ENCODE data around the gene FLNC.

Gene FLNC

GRCh38 chr7:128865303-128865702 lies 35.1 kb downstream of the FLNC start:
- no peak for DNase-seq (ENCODE audit: low read depth)

- no peak for DNase-seq (ENCODE audit: low read depth)
Measured at GRCh38 chr7:128865996-128866877, 36.0 kb downstream of the FLNC start.

- no peak for DNase-seq (ENCODE audit: low read depth)
Measured at GRCh38 chr7:128867241-128867640, 37.0 kb downstream of the FLNC start.

GRCh38 chr7:128867842-128868623 lies 37.8 kb downstream of the FLNC start:
- DNase-seq (ENCODE audit: low read depth), result no peak

DNA sequence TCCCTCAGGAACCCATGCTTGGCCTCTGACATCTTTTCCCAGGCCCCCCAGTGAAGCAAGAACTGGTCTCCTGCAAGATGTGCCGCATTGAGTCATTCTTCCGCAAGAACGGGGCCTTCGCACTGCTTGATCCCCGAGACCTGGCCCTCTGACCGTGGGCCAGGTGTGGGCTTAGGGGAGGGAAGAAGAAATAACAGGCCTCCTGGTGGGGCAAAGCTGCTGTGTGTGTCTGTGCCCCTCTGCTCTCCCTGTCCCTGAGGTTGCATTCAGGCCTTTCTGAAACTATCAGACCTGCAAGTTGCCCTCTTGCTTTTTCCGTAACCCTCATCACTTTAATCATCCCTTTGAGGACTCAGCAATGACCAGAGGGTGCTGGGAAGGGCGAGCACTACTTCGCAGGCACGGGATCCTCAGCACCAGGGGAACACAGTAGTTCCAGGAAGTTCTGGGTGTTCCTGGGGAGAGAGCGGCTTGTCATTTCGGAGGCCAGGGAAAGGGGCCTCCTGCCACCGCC lies 38.5 kb downstream of the FLNC start:
- DNase-seq (ENCODE audit: low read depth), result no peak

DNA sequence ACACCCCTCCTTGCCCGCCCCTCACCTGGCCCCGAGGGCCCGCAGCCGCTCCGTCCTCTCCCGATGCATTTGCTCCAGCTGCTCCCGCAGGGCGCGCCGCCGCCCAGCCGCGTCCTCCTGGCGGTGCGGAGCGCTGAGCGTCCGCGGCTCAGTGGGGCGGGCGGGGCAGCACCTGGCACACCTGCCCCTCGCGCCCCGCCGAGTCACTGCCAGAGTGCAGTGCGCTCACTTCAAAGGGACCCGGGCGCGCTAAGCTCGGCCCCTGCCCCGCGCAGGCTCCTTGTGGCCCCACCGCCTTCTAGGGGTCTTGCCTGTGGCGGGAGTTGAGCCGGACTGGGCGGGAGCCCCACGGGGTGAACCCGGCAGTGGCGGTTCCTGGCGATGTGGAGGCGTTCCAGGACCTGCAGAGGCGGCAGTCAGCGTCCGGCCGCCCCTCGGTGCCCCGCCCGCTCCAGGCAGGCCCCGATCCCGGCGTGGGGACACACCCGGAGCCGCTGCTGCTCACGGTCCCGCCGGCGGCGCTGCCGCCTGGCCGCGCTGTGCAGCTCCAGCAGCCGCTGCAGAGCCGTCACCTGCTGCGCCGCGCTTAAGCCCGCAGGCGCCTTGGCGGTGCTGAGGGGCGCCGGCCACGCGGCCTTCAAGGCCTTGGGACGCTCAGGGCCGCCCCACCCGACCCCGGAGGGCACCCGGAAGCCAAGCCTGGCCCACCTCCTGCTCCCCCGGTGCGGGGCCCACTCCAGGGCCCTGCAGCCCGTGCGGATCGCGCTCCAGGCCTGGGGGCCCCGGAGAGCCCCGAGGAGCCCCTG lies 39.1 kb downstream of the FLNC start:
- DNase-seq (ENCODE audit: low read depth), result no peak

- DNase-seq (ENCODE audit: low read depth), result no peak
Measured at GRCh38 chr7:128869944-128870285, 39.7 kb downstream of the FLNC start.

GRCh38 chr7:128871050-128871449 lies 40.8 kb downstream of the FLNC start:
- no peak for DNase-seq (ENCODE audit: low read depth)

GRCh38 chr7:128872394-128872824 lies 42.2 kb downstream of the FLNC start:
- no peak for DNase-seq (ENCODE audit: low read depth)

DNA sequence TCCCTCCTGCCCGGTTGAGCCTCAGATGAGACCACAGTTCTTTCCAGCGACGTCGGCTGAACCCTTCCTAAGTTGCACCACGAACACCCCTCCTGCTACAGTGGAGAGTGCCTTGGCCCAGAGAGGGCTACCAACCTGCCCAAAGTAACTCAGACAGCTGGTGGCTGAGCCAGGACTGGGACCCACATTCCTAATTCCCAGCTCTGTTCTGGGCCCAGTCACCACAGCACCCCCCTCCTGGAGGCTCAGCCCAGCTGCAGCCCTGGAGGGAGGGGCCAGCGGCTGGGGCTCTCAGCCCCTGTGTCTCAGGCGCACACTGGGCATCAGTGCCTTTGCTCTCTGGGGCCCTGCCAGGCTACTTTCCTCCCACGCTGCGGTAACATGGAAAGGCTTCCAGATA lies 43.0 kb downstream of the FLNC start:
- DNase-seq (ENCODE audit: low read depth), result no peak

DNA sequence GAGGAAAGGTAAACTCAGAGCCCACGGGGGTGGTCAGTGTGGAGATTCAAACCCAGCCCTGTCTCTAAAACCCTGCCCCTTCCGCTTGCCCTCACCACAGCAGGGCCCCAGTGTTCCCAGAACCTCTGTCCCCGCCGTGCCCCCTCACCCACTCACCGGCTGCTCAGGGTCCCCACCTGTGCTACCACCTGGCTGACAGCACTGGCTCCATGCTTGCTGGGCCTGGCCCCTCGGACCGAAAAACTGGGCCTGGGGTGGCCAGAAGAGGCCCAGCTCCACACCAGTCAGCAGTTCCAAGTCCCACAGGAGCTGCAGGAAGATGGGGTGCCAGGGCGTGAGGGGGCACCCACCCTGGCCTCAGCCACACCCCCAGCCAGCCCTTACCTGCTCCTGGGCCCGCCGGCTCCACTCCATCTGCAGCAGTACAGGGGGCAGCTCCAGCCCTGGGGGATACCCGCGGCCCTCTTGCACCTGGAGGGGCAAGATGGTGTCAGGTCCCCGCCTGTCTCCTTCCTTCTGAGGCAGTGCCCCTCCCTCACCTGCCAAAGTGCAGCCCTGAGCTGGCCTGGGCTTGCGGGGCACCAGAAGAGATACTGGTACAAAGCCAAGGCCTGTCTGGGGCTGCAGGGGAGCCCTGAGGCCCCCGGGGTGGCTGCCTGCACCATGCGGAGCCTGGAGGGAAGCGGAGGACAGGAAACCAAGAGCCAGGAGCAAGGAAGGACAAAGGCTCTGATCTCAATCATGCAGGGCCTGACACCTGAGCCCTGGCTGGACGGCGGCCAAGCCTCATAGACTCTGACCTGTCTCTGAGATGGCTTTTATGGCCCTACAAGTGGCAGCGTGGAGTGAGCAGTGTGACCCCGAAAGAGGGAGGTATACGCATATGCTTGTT lies 44.2 kb downstream of the FLNC start:
- DNase-seq (ENCODE audit: low read depth), result no peak

DNA sequence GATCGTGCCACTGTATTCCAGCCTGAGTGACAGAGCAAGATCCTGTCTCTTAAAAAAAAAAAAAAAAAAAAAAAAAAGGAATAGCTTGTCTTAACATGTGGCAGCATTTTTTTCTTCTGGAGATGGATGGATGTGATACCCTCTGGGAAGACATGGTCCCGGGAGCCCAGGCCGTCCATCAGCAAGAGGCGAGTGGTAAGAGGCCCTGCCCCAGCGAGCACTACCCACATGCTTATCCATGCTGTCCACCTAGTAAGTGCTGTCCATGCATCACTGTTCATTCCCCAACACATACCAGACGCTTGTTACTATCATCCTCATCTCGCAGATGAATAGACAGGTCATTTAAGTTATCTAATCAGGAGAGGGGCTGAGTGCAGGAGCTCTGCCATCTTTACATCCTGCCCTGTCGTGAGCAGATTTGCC lies 45.3 kb downstream of the FLNC start:
- no peak for DNase-seq (ENCODE audit: low read depth)

DNA sequence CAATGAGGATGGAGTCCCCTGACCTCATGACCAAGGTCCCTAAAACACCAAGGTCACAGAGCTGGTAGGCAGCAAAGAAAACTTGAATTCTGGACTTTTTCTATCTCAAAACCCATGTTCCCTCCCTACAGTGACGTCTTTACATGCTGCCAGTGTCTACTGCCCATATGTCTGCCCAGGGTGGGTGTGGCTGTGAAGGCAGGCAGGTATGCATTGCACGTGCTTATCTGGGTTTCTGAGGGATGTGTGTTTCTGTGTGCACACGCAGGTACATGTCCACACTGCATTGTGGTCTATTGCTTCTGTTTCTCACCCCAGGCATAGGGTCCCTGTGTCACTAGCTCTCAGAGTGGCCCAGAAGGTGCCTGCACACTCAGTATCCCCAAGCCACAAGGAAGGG lies 45.9 kb downstream of the FLNC start:
- no peak for DNase-seq (ENCODE audit: low read depth)

GRCh38 chr7:128876586-128876977 lies 46.4 kb downstream of the FLNC start:
- DNase-seq (ENCODE audit: low read depth), result no peak

DNA sequence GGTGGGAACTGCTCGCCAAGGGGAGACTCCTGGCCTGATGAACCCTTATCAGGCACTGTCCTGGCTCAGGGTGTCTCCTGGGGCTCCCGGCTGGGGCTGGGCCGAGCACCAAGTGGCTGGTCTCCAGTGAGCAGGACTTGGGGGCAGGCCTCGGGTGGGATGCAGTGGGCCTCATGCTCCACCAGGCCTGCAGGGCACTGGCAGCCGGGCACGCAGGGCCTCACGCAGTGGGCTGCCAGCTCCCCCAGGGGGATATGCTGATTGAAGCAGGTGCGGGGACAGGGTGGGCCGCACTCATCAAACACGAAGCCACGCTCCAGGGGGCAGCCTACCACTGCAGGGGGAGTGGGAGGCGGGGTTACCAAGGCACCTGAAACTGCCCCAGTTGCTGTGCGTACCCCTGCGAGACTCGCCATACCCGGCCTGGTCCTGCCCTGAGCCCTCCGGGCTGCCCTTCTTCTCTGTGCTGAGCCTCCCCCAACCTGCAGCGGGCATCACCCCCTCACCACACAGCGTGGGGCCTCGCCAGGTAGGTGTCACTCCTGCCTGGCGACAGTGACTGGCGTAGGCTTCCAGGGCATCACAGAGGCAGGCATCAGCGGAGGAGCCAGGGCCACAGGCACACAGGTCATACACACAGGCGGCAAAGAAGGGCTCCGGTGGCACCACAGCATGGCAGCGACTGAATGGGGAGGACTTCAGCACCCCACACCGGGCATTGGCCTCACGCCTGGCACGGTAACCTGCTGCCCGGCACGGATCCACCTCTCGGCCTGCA lies 47.0 kb downstream of the FLNC start:
- DNase-seq (ENCODE audit: low read depth), result no peak

DNA sequence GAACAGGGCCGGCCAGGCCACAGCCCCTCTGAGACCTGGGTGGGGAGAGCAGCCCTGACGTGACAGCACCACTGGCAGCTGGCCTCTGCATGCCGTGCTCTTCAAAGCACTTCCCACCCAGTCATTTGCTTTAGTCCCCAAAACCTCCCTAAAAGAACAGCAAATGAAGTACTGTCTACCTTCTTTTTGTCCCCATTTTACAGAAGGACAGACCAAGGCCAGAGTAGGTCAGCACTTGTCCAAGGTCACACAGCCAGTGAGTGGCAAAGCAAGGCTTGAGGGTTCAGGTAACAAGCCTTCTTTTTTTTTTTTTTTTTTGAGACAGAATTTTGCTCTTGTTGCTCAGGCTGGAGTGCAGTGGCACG lies 47.5 kb downstream of the FLNC start:
- no peak for DNase-seq (ENCODE audit: low read depth)

GRCh38 chr7:128878226-128879105 lies 48.3 kb downstream of the FLNC start:
- DNase-seq (ENCODE audit: low read depth), result no peak

- no peak for DNase-seq (ENCODE audit: low read depth)
Measured at GRCh38 chr7:128879461-128879938, 49.3 kb downstream of the FLNC start.
